GM19238 (cell line): ENCODE measurements around the gene ENDOD1.
"Not testable (repeated sequence)": the region's sequence is repeated elsewhere in the genome, so short reads cannot be mapped to it uniquely, and the experiment has no call there.

Experiments used
- DNase-seq: peaks from one replicate; pipeline ENCODE4 v3.0.0; 2011; ENCODE audit warnings: low spot score; ENCODE audit not compliant: insufficient read length

ENDOD1 gene

DNA sequence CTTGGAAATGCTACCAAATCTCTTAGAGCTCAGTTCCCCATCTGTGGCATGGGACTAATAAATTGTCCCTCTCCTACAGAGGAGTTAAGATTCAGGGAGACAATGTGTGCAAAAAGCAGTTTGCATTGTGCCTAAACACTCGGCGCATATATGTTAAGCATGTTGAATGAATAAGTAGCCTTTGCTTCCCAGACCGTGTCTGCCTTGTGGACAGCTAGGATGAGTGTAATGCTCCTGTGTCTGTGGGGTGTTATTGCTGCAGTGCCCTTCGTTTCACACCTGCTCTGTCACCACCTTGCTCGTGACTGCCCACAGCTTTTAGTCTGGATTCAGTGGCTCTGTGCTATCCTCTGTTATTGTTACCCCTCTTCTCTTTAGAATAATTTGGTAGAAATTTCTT, 14.1 kb downstream of the ENDOD1 start:
- DNase-seq = no peak

DNA sequence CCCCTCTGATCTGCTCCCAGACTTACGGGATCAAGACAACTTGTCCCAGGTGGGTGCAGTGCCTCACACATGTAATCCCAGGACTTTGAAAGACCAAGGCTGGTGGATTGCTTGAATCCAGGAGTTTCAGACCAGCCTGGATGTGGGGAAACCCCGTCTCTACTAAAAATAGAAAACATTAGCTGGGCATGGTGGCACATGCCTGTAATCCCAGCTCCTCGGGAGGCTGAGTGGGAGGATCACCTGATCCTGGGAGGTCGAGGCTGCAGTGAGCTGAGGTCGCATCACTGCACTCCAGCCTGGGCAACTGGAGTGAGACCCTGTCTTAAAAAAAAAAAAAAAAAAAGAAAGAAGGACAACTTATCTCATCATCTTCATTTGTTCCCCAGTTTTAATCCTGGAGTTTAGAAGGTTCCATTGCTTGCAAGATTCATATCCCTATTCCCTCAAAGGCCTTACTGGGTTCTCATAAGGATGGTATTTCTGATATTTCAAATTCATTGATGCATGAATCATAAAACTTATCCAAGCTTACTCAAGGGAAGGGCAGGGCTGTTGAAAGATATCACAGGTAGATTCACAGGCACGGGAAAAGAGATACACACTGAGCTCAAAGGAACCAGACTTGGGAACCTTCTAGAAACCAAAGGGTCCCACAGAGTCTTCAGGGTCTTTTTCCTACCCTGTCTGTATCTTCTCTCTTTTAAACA, 14.6 kb downstream of the ENDOD1 start:
- no peak for DNase-seq

- no peak for DNase-seq
These were observed 15.2 kb downstream of the ENDOD1 start for GRCh38 chr11:95104856-95105255.

- DNase-seq = no peak
These were observed 18.5 kb downstream of the ENDOD1 start for GRCh38 chr11:95108159-95108611.

DNA sequence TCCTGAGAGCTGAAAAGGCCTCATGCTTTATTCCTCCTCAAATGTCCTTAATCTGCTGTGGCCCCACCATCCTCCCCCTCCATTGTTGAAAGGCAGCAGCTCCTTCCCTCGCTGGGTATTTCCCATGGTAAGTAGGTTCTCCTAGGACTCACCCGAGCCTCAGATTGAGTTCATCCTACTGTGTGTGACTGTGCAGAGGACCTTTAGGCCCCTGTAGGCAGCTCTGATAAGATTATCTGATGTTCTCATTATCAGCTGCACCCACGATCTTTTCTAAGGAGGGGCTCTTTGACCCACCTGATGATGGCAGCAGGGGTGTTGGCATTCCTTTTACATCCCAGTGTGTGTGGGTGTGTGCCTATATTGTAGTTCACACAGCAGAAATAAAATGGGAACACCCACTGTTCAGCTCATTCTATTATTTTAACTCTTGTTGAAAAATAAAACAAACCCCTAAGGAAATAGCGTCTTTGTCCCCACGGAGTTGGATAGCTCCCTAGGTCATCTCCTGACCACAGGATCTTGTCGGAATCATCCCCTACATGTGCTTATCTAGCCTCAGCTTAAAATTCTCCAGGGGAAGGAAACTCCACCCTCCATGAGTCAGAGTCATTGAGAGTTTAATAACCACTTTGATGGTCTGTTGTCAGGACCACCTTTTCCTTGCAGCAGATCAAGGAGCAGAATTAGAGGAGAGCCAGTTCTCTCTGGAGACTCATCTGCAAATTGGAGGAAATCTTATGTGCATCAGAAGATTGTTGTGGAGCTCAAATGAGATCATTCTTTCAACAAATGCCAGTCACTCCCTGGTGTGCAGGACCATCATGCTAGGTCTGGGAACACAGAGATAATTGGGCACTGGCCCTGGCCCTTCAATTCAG, 19.3 kb downstream of the ENDOD1 start:
- DNase-seq = no peak

DNA sequence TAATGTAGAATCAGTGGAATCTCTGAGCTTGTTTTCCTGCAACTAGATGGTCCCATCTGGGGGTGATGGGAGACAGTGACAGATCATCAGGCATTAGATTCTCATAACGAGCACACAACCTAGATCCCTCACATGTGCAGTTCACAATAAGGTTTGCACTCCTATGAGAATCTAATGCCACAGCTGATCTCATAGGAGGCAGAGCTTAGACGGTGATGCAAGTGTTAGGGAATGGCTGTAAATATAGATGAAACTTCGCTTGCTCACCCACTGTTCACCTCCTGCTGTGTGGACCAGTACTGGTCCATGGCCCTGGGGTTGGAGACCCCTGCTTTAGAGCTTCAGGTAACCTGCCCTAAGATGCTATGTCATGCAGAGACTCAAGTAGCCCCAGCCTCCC, 21.8 kb downstream of the ENDOD1 start:
- DNase-seq = not testable (repeated sequence)

- no peak for DNase-seq
These were observed 22.4 kb downstream of the ENDOD1 start for GRCh38 chr11:95111923-95112540.

GRCh38 chr11:95115597-95115996, 26.0 kb downstream of the ENDOD1 start:
- DNase-seq = no peak

DNA sequence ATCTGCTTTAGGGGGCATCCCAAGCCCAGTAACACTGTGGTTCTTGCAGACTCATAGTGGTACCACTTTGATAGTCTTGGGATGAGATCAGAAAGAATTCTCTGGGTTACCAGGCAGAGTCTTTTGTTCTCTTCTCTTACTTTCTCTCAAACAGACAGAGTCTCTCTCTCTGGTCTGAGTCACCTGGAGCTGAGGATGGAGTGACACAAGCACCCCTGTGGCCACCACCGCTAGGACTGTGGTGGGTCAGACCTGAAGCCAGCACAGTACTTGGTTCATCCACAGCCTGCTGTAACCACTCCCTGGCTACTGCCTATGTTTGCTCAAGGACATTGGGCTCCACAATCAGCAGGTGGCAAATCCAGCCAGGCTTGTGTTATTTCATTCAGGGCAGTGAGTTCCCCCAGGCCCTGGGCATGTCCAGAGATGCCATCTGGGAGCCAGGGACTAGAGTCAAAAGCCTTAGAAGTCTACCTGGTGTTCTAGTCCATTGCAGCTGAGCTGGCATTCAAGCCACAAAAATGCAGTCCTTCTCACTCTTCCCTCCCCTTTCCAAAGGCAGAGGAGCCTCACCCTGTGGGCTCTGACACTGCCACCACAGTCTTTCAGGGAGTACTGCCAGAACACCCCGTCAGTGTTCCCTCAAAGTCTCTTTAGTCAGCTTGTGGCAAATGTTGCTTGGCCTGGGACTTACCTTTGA, 29.9 kb downstream of the ENDOD1 start:
- no peak for DNase-seq

DNA sequence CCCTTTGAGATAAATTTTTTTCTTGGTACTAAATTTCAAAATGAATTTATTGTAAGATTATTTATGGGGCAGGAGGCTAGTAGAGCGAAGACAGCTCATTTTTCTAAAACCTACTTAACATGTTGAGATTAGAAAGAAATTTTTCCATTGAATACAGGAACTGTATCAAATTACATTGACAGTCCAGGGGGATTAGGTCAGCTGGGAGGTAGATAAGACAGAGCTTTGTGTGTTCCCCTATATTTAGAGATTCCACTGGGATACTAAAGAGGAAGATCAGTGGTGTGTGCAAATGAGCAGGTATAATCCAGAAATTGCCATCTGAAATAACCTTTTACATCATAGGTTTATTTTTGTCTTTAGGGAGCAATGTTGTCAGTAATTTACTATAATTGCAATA, 32.1 kb downstream of the ENDOD1 start:
- DNase-seq = no peak

DNA sequence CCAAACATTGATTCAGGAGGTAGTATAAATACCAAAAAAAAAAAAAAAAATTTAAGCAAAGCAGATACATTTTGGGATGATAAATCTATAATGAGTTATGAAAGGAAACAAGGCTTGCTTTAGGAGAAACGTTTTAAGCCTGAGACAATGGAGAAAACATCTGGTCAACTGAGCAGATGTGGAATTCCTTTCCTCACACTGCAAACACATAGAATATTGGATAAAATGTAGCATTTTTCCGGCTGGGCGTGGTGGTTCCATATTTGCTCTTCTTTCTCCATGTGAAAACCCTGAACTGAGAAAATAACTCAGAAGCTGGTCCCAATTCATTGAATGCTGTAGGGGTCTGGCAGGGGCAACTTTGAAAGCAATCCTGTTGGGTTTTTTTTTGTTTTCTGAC, 33.9 kb downstream of the ENDOD1 start:
- no peak for DNase-seq

DNA sequence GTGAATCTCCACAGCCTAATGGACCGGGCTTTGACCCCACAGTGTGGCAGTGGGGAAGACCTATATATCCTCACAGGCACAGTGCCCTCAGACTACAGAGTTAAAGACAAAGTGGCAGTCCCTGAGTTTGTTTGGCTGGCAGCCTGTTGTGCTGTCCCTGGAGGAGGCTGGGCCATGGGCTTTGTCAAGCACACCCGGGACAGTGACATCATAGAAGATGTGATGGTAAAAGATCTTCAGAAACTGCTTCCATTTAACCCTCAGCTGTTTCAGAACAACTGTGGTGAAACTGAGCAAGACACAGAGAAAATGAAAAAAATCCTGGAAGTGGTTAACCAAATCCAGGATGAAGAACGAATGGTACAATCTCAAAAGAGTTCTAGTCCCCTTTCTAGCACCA, 39.0 kb downstream of the ENDOD1 start:
- no peak for DNase-seq

DNA sequence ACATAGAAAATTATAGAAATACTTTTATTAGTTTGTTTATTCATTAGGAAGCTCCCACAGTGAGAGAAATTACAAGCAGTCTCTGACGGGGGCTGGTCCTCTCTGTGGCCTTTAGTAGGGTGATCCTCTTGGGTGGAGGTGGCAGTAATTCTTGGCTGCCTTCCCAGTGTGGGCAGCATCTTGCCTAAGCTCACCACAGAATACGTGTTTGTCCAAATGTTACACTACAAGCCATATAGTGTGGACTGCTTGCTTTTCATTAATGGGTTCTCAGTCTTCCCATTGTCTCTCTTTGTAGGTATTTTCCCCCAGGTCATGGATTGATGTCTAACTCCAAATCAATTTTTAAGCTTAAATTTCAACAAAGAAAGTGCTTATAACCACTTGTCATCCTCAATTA, 43.3 kb downstream of the ENDOD1 start:
- DNase-seq = no peak

GRCh38 chr11:95134491-95134890, 44.8 kb downstream of the ENDOD1 start:
- DNase-seq = no peak

DNA sequence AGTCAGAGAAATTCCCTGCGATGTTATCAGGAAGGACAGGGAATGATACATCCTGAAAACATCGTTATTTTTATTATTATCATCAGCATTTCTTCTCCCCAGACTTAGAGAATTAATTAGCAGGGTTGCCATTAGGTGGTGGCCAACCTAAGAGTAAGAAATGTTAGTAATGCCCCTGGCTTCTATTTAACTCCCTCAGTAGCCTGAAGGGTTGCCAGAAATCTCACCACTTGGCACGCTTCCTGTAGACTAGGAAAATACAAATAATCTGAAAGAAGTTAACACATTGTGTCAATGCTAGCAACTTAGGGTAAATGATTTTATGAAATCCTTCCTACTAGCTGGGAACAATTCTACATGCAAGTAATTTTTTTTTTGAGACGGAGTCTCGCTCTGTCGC, 45.5 kb downstream of the ENDOD1 start:
- DNase-seq = no peak

DNA sequence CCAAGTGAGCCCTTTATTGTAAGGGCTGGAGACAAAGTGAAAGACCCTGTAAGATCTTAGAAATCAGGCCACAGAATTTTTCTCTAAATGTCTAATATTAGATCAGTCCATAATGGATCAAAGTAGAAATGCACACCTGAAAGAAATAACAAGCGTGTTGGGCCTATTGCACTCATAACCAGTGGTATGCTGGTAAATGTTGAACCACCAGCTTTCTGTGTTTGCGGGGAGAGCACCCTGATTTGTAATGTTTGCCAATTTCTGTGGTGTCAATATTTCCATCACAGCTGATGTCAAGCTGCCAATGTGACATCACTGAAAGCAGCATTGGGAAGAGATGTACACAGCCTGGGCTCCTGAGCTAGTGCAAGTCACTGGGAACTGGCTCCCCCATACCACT, 46.2 kb downstream of the ENDOD1 start:
- no peak for DNase-seq

DNA sequence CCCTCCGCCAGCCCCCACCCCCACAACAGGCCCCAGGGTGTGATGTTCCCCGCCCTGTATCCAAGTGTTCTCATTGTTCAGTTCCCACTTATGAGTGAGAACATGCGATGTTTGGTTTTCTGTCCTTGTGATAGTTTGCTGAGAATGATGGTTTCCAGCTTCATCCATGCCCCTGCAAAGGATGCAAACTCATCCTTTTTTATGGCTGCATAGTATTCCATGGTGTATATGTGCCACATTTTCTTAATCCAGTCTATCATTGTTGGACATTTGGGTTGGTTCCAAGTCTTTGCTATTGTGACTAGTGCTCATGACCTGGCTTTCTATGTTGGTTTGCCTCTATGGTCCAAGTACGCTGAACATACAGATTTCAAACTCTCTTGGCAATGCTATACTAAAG, 47.1 kb downstream of the ENDOD1 start:
- DNase-seq = not testable (repeated sequence)

- DNase-seq = no peak
These were observed 47.7 kb downstream of the ENDOD1 start for GRCh38 chr11:95137299-95137698.

DNA sequence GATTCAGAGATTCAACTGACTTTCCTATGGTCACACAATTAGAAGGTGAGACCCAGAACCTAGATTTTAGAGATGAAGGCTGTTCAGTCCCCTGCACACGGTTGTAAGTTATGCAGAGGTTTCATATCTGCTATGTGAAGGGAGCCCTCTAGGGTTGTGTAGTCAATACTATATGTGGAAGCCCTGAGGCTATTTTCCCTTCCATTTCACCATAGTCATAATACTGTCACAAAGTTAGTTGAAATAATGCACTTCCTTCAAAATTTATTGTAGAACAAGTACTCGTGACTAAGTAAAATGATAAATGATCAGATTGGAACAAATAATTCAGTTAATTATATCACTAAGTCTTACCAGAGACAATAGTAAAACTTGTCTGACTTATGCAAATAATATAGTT, 48.8 kb downstream of the ENDOD1 start:
- no peak for DNase-seq

DNA sequence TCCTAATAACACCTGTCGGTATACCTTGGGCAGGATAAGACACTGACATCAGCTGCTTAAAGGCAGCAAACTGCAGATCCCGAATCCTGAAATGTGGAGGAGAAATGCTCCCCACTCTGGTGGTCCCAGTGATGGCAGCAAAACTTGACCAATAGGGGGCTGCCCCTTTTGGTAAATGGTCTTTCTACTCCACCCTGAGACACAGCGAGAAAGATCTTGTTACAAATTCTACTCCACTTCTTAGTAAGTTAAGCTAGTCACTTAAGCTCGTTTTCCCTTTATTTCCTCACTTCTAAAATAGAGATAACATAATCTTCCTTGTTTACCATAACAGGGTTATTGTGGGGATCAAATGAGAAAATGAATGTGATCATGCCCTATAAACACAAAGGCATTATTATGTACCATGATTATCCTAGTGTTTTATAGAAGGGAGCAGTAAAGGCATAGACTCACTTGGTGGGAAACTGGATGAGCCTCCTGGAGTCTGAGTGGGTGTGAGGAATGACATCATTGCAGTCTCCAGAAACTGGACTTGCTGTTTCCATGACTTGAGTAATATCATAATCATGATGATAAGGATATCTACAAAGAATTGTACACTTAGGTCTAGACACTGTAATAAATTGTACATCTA, 50.9 kb downstream of the ENDOD1 start:
- no peak for DNase-seq

- no peak for DNase-seq
These were observed 52.8 kb downstream of the ENDOD1 start for GRCh38 chr11:95142431-95142830.
